RWPE2 (cell line): ENCODE results near the gene STK32C.

Experiments
- ATAC-seq: fragments of 200-7000 bp; cut with Tn5 transposase; 3 replicates; pipeline ENCODE4 v1.9.1; 2021; ENCODE audit warnings: low read depth
- DNase-seq: peaks from one replicate; pipeline ENCODE4 v3.0.0-alpha.2; 2020; ENCODE audit warnings: low spot score
- H3K27ac ChIP-seq: fragments of 450-650 bp; 2 replicates; pipeline ENCODE4 v1.5.1; 2017; ENCODE audit warnings: mild to moderate bottlenecking; ENCODE audit not compliant: poor library complexity, severe bottlenecking
- H3K27me3 ChIP-seq: fragments of 250-450 bp; sonication (Bioruptor Pico); 2 replicates; pipeline ENCODE4 v1.5.1; 2021; ENCODE audit warnings: mild to moderate bottlenecking, moderate library complexity; ENCODE audit not compliant: insufficient read depth, poor library complexity, severe bottlenecking
- H3K36me3 ChIP-seq: fragments of 250-450 bp; sonication (Bioruptor Pico); 2 replicates; pipeline ENCODE4 v1.5.1; 2020; ENCODE audit warnings: low read depth, mild to moderate bottlenecking, moderate library complexity
- H3K4me1 ChIP-seq: fragments of 250-450 bp; sonication (Bioruptor Pico); 2 replicates; pipeline ENCODE4 v1.5.1; 2021; ENCODE audit warnings: mild to moderate bottlenecking, moderate library complexity; ENCODE audit not compliant: insufficient read depth, poor library complexity, severe bottlenecking
- H3K4me3 ChIP-seq: fragments of 250-450 bp; sonication (Bioruptor Pico); 2 replicates; pipeline ENCODE4 v1.5.1; 2021; ENCODE audit warnings: mild to moderate bottlenecking, moderate library complexity; ENCODE audit not compliant: severe bottlenecking
- H3K9me3 ChIP-seq: fragments of 250-450 bp; sonication (Bioruptor Pico); 2 replicates; pipeline ENCODE4 v1.5.1; 2021; ENCODE audit warnings: mild to moderate bottlenecking, moderate library complexity; ENCODE audit not compliant: severe bottlenecking
- CTCF ChIP-seq: fragments of 450-650 bp; IDR thresholded peaks from one replicate; pipeline ENCODE4 v1.5.1; 2017; ENCODE audit warnings: mild to moderate bottlenecking, moderate library complexity; ENCODE audit not compliant: poor library complexity, severe bottlenecking

STK32C gene

GRCh38 chr10:132311338-132311939 is 3.7 kb upstream of the STK32C start:
- H3K36me3 ChIP-seq, result no peaks in the 10 kb centered on the region
- H3K27ac ChIP-seq, result no peak overlapping the region
- H3K27me3 ChIP-seq, result peaks cover 10% of the 10 kb centered on the region
- DNase-seq (no peak), ATAC-seq (no peak)
- no peaks in the 10 kb centered on the region for H3K4me1 ChIP-seq
- no peak overlapping the region for H3K4me3 ChIP-seq
- H3K9me3 ChIP-seq, result no peaks in the 10 kb centered on the region
- TF ChIP-seq CTCF, result no peak

- Histone ChIP-seq H3K27me3 (peaks cover 15% of the 10 kb centered on the region), H3K9me3 (no peaks in the 10 kb centered on the region), H3K4me1 (no peaks in the 10 kb centered on the region), H3K4me3 (no peak overlapping the region), H3K27ac (no peak overlapping the region), H3K36me3 (no peaks in the 10 kb centered on the region)
- ATAC-seq, result no peak
- no peak for TF ChIP-seq CTCF
- DNase-seq, result no peak
These were observed 3.1 kb upstream of the STK32C start for GRCh38 chr10:132310701-132311337.

GRCh38 chr10:132309879-132310591 is 2.3 kb upstream of the STK32C start:
- peaks cover 15% of the 10 kb centered on the region for H3K27me3 ChIP-seq
- DNase-seq (no peak), ATAC-seq (no peak)
- H3K36me3 ChIP-seq, result no peaks in the 10 kb centered on the region
- H3K4me3 ChIP-seq, result no peak overlapping the region
- no peaks in the 10 kb centered on the region for H3K4me1 ChIP-seq
- no peak for TF ChIP-seq CTCF
- no peak overlapping the region for H3K27ac ChIP-seq
- H3K9me3 ChIP-seq, result no peaks in the 10 kb centered on the region

- H3K4me3 ChIP-seq, result no peak overlapping the region
- peaks cover 15% of the 10 kb centered on the region for H3K27me3 ChIP-seq
- no peaks in the 10 kb centered on the region for H3K9me3 ChIP-seq
- H3K36me3 ChIP-seq, result no peaks in the 10 kb centered on the region
- DNase-seq (no peak), ATAC-seq (no peak)
- no peak overlapping the region for H3K27ac ChIP-seq
- no peak for TF ChIP-seq CTCF
- H3K4me1 ChIP-seq, result no peaks in the 10 kb centered on the region
These were observed 1.7 kb upstream of the STK32C start for GRCh38 chr10:132309471-132309865.
